ENCODE results near the gene CCDC192.

DNA sequence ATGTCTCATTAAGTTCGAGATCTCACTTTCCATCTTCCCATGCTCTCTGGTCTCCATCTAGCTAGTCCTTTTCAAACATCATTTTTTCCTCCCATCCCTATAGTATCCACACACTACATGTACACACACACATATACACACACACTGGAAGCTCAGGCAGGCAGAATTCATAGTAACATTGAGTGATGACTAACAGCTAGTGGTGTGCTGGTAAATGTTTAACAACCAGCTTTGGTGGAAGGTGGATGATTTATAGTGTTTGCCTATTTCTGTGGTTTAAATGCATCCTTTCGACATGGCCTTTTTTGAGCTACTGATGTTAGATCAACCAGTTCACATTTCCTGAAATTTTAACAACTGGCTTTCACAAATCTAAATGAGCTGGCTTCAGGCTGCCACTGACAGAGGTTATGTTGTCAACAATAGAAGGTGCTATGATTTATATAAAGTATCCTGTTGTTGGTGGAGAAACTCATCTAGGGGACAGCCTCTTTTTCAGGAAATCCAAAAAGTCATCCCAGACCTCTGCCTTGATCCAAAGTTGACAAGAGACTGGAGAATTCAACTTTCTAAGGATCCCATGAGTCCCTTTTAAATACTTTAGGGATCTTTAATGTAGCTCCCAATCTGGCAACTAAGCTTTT lies 117.8 kb downstream of the CCDC192 start:
- TF ChIP-seq, protein P1, sequence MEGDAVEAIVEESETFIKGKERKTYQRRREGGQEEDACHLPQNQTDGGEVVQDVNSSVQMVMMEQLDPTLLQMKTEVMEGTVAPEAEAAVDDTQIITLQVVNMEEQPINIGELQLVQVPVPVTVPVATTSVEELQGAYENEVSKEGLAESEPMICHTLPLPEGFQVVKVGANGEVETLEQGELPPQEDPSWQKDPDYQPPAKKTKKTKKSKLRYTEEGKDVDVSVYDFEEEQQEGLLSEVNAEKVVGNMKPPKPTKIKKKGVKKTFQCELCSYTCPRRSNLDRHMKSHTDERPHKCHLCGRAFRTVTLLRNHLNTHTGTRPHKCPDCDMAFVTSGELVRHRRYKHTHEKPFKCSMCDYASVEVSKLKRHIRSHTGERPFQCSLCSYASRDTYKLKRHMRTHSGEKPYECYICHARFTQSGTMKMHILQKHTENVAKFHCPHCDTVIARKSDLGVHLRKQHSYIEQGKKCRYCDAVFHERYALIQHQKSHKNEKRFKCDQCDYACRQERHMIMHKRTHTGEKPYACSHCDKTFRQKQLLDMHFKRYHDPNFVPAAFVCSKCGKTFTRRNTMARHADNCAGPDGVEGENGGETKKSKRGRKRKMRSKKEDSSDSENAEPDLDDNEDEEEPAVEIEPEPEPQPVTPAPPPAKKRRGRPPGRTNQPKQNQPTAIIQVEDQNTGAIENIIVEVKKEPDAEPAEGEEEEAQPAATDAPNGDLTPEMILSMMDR (conservative IDR thresholded peaks at IDR 0.05 in 1 of 2, IDR thresholded peaks at IDR 0.05 in 1 of 2; ENCODE audit: extremely low read depth in 1 of 2, insufficient read depth in 1 of 2, low read depth in 1 of 2, low read length in 2 of 2) = no peak
- no peak for TF ChIP-seq EZH2 (IDR thresholded peaks at IDR 0.05; ENCODE audit: borderline replicate concordance, low read length)

All from mammary epithelial cell (primary cell).